Right lung (tissue), 5 donors: ENCODE measurements around the gene RNF149. TPM values are rescaled to one million over a fixed set of nuclear protein-coding genes. Genes with fewer than 3 reads are reported as not detected.

Source experiments
- DNase-seq, 2 donors: peaks; one replicate each; pipeline ENCODE4 v3.0.0-alpha.2; 2013
- polyA plus RNA-seq, 5 donors: library from polyadenylated mRNA; unstranded; fragments of 120-200 nt; gene quantifications; one replicate each; pipeline versions ENCODE4 v1.2.1 to v1.2.3, GENCODE V29; 2013; ENCODE audit warnings: inconsistent platforms in 1 of 5, low replicate concordance in 1 of 5; ENCODE audit not compliant: insufficient read length in 5 of 5, insufficient read depth in 1 of 5

Gene RNF149
- polyA plus RNA-seq, 5 donors = 48.9 to 69.0 (median 57.9) TPM

GRCh38 chr2:101297383-101297782 is 11.1 kb downstream of the RNF149 start:
- DNase-seq = no peak

- no peak for DNase-seq
Measured at GRCh38 chr2:101296371-101296770, 12.1 kb downstream of the RNF149 start.

DNA sequence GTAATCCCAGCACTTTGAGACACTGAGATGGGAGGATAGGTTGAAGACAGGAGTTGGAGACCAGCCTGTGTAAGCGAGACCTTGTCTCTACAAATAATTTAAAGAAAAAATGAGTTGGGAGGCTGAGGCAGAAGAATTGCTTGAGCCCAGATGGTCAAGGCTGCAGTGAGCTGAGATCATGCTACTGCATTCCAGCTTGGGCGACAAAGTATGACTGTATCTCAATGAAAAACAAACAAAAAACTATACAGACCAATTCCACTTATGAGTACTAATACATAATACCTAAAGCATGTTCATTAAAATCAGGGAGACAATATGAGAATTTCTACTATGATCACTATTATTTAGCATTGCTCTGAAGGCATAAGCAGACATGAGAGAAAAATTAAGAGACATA is 12.6 kb downstream of the RNF149 start:
- DNase-seq = no peak

GRCh38 chr2:101294861-101295260 is 13.6 kb downstream of the RNF149 start:
- DNase-seq = no peak

- no peak for DNase-seq
Measured at GRCh38 chr2:101293544-101293943, 15.0 kb downstream of the RNF149 start.

GRCh38 chr2:101291973-101292372 is 16.5 kb downstream of the RNF149 start:
- DNase-seq = no peak

DNA sequence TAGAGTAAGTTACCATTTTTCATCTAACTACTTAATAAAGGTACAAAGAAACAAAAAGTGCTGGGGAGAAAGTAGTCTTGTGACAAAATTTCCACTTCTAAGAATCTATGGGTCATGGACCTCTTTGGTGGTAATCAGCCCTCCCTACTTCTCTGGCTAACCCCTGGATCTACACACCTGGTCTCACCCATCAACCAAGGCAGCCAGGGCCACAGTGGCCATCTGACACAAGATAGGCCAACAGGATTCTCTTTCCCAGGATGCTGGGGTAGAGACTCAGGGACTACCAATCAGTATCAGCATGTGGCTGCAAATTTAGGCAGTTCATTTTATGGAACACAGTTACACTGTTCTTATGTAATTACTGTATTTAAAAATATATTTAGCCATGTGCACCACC is 17.8 kb downstream of the RNF149 start:
- DNase-seq = no peak

DNA sequence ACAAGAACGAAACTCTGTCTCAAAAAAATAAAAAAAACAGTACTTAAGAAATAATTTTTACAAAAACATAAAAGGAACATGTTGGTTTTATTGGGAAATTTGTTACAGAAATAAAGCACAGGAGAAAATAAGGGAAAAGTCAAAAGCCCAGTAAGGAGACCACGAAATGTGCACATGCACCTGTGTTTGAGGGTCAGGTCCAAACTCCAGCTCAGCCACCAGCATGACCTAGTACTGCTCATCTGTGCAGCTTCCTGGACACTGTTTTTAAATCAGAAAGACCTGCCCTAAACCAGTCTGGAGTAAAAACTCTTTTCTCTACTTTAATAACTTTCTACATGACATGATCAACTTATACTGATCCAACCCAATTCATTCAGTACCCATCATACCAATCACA is 21.2 kb downstream of the RNF149 start:
- DNase-seq = no peak

DNA sequence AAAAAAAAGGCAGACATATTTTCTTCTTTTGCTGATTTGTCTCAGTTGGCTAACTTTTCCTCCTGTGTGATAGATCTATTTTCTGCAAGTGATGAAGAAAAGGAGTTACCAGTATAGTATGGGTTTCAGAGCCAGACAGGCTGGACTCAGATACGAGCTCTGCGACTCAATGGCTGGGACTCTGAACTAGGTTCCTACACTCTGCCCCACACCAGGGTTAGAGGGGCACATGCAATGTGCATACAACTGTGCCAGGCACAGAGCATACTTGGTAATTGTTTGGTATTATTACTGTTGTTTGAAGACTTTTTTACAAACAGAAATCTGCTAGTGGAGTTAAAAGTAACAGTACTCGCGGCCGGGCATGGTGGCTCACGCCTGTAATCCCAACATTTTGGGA is 21.8 kb downstream of the RNF149 start:
- no peak for DNase-seq

- no peak for DNase-seq
Measured at GRCh38 chr2:101282980-101283379, 25.5 kb downstream of the RNF149 start.

- no peak for DNase-seq
Measured at GRCh38 chr2:101281482-101281881, 27.0 kb downstream of the RNF149 start.

GRCh38 chr2:101278925-101279324 is 29.6 kb downstream of the RNF149 start:
- no peak for DNase-seq

- peak in 1 of 2 donors; percentile 20 for DNase-seq
Measured at GRCh38 chr2:101277111-101277510, 31.4 kb downstream of the RNF149 start.

DNA sequence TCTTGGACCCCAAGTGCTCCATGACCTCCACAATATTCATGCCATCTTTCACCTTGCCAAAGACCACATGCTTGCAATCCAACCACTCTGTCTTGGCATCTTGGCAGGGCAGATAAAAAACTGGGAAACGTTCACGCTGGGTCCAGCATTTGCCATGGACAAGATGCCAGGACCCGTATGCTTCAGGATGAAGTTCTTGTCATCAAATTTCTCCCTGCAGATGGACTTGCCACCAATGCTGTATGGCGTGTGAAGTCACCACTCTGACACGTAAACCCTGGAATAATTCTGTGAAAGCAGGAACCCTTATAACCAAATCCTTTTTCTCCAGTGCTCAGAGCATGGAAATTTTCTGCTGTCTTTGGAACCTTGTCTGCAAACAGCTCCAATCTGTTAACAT is 34.4 kb downstream of the RNF149 start:
- no peak for DNase-seq

- no peak for DNase-seq
Measured at GRCh38 chr2:101273056-101273455, 35.4 kb downstream of the RNF149 start.

DNA sequence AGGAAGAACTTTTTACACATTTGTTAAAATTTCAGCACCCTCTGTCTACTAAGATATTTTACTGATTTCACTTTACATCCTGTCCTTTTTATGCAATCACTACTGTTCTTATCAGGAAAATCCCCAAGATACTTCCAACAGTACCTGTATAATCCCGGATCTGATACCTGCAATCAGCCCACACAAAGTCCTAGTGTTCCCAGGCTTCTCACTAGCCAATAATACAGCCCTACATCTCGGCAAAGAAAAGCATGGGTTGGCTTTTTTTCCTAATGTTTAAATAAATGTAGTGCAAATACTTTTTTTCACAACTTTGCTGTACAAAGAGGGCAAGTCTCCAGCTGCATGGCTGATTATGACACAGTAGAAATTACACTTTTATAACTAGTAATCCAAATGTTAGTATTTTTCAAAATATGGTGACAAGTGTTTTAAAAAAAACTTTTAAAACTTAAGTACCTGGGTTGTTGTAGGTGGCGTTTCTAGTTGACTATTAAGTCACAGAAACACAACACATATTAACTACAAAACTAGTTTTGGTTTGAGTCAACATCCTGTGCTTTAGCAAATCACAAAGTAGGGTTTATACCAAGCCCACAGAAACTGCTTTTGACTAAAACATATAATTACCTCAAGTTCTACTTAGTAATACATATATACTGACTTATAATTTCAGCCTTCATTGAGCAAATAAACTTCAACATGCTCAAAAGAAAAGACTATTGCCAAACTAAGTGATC is 36.3 kb downstream of the RNF149 start:
- DNase-seq = no peak

GRCh38 chr2:101270700-101271259 is 37.7 kb downstream of the RNF149 start:
- DNase-seq = no peak

DNA sequence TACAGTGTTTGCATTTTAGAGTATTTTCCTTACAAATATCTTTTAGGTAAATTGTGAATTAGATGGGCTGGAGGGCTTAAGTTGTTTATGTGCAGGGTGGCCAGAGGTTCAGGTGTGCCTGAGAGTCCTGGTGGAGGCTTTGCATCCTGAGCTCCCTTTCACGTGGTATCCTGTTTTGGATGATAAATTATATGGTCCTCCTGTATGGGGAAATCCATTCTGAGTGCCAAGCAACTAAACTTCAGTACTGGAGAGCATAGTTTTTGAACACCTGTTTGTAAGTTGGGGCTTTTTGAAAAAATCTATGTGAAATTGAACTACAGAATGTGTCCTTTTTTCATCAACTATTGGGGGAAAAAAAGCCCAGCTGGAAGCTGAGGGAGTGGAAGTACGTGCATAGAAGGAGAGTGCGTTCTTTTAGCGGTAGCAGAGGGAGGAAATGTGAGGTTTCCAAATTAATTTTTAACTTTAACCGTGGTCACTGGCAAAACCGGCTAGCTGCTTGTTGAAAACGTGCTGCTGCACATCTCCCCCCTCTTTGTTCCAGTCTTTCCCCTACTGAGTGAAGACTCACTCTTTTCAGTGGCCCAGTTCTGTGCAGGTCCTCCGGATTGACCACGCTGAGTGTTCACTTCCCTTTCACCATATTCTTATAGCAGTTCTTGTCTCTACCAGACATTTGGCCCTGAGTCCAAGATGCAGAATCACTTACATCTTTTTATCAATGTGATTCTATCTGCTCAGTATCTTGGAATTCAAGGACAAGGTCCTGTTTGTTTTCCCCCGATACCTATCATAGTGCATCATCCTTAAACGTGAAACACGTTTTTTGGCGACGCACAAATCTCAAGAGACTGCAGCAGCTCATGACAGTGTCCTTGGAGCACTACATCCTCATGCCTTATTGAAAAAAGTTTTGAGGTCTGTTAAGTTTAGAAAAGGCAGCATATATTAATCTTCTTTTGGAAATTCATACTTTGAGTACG is 40.5 kb downstream of the RNF149 start:
- DNase-seq = peak; percentile 20 to 32

DNA sequence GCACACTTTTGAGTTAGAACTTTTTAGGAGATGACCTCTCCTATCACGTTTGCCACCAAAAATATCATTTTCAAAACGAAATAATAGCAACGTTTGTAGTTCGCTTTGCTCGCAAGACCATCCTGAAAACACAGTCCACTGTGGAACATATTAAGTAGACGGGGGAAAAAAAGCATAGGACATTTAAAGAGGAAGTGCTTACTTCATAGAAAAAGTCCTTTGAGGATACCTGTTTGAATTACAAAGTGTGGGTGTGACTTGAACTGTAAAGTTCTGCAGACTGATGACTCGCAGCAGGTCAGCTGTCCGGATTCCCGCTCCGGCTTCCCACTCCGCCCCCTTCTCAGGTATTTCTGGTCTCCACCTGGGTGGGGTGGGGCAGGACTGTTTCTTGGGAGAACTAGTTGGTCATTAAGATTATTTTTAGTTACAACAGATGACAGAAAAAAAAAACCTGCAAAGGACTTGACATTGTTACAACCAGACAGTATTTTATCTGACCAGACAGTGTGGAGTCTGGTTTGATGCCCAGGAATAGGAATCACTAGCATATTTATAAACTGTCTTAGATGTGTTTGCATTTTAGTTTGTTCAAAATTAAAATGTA is 42.5 kb downstream of the RNF149 start:
- no peak for DNase-seq

DNA sequence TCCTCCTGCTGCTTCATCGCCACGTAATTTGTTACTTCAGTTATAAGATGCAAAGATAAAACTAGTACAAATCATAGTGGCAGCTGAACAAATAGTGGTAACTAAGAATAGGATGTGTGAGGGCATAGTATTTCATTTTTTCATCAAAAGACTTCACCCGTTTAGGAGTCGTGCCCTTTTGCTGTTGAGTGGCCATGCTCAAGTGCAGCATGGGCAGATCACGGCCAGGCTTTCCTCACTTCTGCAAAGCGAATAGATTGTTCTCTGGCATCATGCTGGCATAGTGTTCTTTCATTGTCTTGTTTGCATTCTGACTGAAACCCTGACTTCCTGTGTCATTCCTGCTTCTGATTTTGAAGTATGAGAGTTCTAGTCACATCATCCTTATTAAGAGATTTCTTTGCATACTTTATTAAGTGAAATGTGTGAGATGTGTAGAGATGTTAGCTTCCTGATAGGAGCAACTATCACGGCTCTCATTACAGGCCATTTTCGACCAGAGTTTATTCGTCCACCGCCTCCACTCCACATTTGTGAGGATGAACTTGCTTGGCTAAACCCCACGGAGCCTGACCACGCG is 44.1 kb downstream of the RNF149 start:
- no peak for DNase-seq

GRCh38 chr2:101263377-101263800 is 45.1 kb downstream of the RNF149 start:
- DNase-seq = no peak

DNA sequence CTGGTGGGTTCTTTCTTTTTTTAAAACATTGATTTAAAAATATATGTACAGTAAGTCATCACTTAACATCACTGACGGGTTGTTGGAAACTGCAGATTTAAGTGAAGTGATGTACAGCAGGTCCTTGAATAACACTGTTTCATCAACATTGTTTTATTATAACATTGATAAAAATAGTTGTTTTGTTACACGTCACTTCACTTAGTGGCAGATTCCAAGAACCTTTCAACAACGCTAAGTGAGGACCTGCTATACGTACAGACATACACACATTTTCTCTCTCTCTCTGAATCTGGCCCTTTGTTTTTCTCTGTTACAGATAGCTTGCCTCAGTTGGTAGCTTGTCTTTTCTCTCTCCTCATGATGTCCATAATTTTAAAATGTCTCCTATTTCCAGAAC is 46.4 kb downstream of the RNF149 start:
- DNase-seq = no peak
